Activated T-helper 1 cell treated with anti-CD3 and anti-CD28 coated beads, Interleukin-12 subunit alpha, Interleukin-12 subunit beta, Interleukin-2, Interleukin-4 antibody, amounts not matched to agents 30 ng/mL and 10 ng/mL and 1 ng/mL, durations not matched to agents 14 hours and 24 hours and 36 hours (primary cell): Measurements from ENCODE around the gene STX19. TPM values are rescaled to one million over a fixed set of nuclear protein-coding genes. Genes with fewer than 3 reads are reported as not detected.
"Not testable (repeated sequence)": the region's sequence is repeated elsewhere in the genome, so short reads cannot be mapped to it uniquely, and the experiment has no call there.

Experiments used
- DNase-seq: peaks from one replicate; pipeline ENCODE4 v3.0.0; 2021; ENCODE audit warnings: low spot score
- H3K27ac Mint-ChIP-seq: one replicate; pipeline ENCODE4 v1.8.0; 2021; ENCODE audit warnings: mild to moderate bottlenecking, mixed read lengths
- H3K27me3 Mint-ChIP-seq: one replicate; pipeline ENCODE4 v1.8.0; 2022; ENCODE audit warnings: mild to moderate bottlenecking, moderate library complexity, mixed read lengths; ENCODE audit not compliant: insufficient read depth
- H3K36me3 Mint-ChIP-seq: one replicate; pipeline ENCODE4 v1.8.0; 2021; ENCODE audit warnings: low read depth, mixed read lengths
- H3K4me1 Mint-ChIP-seq: one replicate; pipeline ENCODE4 v1.8.0; 2021; ENCODE audit warnings: low read depth, mixed read lengths
- H3K4me3 Mint-ChIP-seq: one replicate; pipeline ENCODE4 v1.8.0; 2021; ENCODE audit warnings: mild to moderate bottlenecking, moderate library complexity, mixed read lengths
- H3K9me3 Mint-ChIP-seq: one replicate; pipeline ENCODE4 v1.8.0; 2021; ENCODE audit warnings: mixed read lengths
- intact Hi-C: fragments of 100-400 bp; cut with micrococcal nuclease; formaldehyde crosslinking; loops from one replicate; pipeline ENCODE4 v1.15.1; 2024
- total RNA-seq: library from RNA; stranded (reverse); gene quantifications from 2 replicates; pipeline ENCODE4 v1.2.3, GENCODE V29; 2022

Gene STX19
- total RNA-seq, 1 donor from 2014 or later, result not detected

DNA sequence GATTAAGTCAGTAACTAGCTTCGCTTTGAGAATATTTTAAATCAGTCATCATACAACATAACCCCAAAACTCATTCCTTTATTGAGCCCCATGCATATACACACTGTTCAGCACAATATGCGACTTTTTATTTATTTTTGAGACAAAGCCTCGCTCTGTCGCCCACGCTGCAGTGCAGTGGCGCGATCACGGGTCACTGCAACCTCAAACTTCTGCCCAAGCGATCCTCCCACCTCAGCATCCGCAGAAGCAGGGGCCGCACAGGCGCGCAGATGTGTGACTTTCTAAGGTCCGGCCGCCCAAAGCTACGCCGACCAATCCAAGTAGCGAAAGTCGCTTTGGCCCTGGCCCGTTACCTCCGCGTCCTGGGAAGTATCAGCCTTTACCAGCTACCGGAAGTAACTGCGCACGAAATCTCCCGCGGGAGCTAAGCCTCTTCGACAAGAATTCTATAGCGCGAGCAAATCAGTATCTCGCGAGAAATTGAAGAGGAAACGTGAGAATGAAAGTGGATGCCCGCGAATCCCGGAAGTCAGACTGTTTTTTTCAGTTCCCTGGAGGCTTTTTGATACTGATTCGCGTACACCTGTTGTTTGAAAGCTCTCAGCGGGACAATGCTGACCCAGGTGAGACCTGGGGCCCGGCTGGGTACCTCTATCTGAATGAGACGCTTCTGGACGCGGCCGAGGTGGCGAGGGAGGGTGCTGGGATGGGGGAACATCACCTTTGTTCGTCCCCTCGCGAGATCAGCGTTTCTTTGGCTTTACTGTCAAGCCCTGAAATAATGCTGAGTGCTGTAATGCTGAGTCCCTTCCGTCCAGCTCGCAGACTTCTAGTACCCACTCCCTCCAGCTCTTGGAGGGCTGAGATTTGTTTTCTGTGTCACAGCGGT lies 34.4 kb upstream of the STX19 start, which contains the start of the genes DHFR2 and NSUN3:
Gene DHFR2 (minus strand): TSS at position 404 of the 892 bp plus-strand sequence. CDS start 1,405 bp downstream, outside the sequence.
Gene NSUN3 (plus strand): TSS at position 549 of the 892 bp plus-strand sequence. CDS start 66 bp downstream, at position 615.
- Mint-ChIP-seq H3K4me1 (peaks cover 48% of the 10 kb centered on the region), H3K27me3 (no peaks in the 10 kb centered on the region), H3K36me3 (peaks cover 34% of the 10 kb centered on the region), H3K27ac (peak within 1 kb of the TSS; percentile 97), H3K9me3 (no peaks in the 10 kb centered on the region), H3K4me3 (peak within 1 kb of the TSS; percentile 98)
- peak; percentile 82 for DNase-seq
- intact Hi-C loops, result loop anchor here (1.0 kb wide), 4 partner anchors 8 to 82 kb away; partner anchors contain the start of gene ARL13B

- peaks cover 26% of the 10 kb centered on the region for H3K36me3 Mint-ChIP-seq
- H3K27me3 Mint-ChIP-seq, result no peaks in the 10 kb centered on the region
- peak overlapping the region; percentile 7 for H3K4me3 Mint-ChIP-seq
- H3K4me1 Mint-ChIP-seq, result peaks cover 33% of the 10 kb centered on the region
- intact Hi-C loops, result no loop called here
- H3K9me3 Mint-ChIP-seq, result no peaks in the 10 kb centered on the region
- H3K27ac Mint-ChIP-seq, result no peak overlapping the region
- DNase-seq, result no peak
These were observed 32.9 kb upstream of the STX19 start for GRCh38 chr3:94061297-94061696.

DNA sequence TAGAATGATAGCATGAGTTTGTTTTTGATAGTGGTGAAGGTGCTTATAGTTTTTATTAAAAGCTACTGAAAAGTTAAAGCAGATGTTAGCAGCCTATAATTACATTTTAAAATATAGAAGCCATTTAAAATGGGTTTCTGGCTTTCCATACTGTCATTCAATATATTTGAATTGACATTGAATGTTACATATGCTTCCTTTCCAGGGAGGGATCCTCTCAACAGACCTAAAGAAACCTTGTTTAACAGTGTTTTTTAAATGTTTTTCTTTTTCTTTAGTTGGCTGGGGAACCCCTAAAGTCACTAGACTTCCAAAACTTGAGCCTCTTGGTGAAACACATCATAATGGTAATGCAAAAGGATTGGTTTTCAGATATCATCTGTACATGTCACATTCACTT lies 22.1 kb upstream of the STX19 start:
- DNase-seq, result no peak
- intact Hi-C loops, result no loop called here
- Mint-ChIP-seq H3K36me3 (peaks cover 3% of the 10 kb centered on the region), H3K4me1 (no peaks in the 10 kb centered on the region), H3K27ac (no peak overlapping the region), H3K27me3 (no peaks in the 10 kb centered on the region), H3K4me3 (no peak overlapping the region), H3K9me3 (no peaks in the 10 kb centered on the region)

- Mint-ChIP-seq H3K9me3 (no peaks in the 10 kb centered on the region), H3K4me3 (no peak overlapping the region), H3K4me1 (no peaks in the 10 kb centered on the region), H3K36me3 (peaks cover 9% of the 10 kb centered on the region), H3K27me3 (no peaks in the 10 kb centered on the region), H3K27ac (no peak overlapping the region)
- DNase-seq, result no peak
- intact Hi-C loops, result no loop called here
These were observed 20.9 kb upstream of the STX19 start for GRCh38 chr3:94049267-94049666.

GRCh38 chr3:94046533-94046932 lies 18.1 kb upstream of the STX19 start:
- intact Hi-C loops, result no loop called here
- Mint-ChIP-seq H3K4me1 (no peaks in the 10 kb centered on the region), H3K27me3 (no peaks in the 10 kb centered on the region), H3K4me3 (no peak overlapping the region), H3K36me3 (peaks cover 9% of the 10 kb centered on the region), H3K9me3 (no peaks in the 10 kb centered on the region), H3K27ac (no peak overlapping the region)
- DNase-seq, result no peak

DNA sequence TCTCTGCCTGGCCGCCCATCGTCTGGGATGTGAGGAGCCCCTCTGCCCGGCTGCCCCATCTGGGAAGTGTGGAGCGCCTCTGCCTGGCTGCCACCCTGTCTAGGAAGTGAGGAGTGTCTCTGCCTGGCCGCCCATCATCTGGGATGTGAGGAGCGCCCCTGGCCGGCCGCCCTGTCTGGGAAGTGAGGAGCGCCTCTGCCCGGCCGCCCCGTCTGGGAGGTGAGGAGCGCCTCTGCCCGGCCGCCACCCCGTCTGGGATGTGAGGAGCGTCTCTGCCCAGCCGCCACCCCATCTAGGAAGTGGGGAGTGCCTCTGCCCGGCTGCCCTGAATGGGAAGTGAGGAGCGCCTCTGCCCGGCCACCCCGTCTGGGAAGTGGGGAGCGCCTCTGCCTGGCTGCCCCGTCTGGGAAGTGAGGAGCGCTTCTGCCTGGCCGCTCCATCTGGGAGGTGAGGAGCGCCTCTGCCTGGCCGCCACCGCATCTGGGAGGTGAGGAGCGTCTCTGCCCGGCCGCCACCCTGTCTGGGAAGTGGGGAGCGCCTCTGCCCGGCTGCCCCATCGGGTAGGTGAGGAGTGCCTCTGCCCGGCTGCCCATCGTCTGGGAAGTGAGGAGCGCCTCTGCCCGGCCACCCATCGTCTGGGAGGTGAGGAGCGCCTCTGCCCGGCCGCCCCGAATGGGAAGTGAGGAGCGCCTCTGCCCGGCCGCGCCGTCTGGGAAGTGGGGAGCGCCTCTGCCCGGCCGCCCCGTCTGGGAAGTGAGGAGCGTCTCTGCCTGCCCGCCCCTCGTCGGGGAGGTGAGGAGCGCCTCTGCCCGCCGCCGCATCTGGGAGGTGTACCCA lies 15.9 kb upstream of the STX19 start:
- H3K4me3 Mint-ChIP-seq, H3K27me3 Mint-ChIP-seq, DNase-seq, H3K27ac Mint-ChIP-seq, H3K4me1 Mint-ChIP-seq, intact Hi-C loops, H3K9me3 Mint-ChIP-seq, H3K36me3 Mint-ChIP-seq: not testable (repeated sequence)

GRCh38 chr3:94043285-94043684 lies 14.9 kb upstream of the STX19 start:
- no peak overlapping the region for H3K27ac Mint-ChIP-seq
- intact Hi-C loops, result no loop called here
- no peak overlapping the region for H3K4me3 Mint-ChIP-seq
- no peaks in the 10 kb centered on the region for H3K4me1 Mint-ChIP-seq
- DNase-seq, result no peak
- H3K27me3 Mint-ChIP-seq, result no peaks in the 10 kb centered on the region
- no peaks in the 10 kb centered on the region for H3K9me3 Mint-ChIP-seq
- peaks cover 9% of the 10 kb centered on the region for H3K36me3 Mint-ChIP-seq

DNA sequence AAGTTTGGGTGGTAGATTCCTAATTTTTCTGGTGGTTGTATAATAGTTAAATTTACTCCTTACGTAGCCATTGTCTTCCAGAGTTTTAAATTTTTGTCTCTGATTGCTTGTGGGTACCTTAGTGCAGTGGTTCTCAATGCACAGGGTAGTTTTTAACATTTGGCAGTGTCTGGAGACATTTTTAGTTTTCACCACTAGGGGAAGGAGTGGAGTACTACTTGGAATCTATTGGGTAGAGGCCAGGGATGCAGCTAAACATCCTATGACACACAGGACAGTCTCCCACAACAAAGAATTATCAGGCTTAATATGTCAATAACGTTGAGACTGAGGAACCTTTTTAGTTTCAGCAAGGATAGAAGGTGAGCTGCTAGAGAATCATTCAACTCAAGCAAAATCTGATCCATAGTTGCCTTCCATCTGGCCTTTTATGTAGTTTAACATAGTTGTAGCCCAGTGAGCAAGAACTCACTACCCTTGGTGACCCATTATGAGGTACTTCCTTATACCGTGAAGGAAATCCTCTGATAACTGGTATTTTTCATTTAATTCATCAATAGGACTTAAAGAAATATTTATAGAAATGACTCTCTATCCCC lies 8.6 kb upstream of the STX19 start:
- Mint-ChIP-seq H3K27ac (no peak overlapping the region), H3K4me3 (no peak overlapping the region), H3K27me3 (no peaks in the 10 kb centered on the region), H3K9me3 (no peaks in the 10 kb centered on the region), H3K4me1 (no peaks in the 10 kb centered on the region), H3K36me3 (no peaks in the 10 kb centered on the region)
- no peak for DNase-seq
- intact Hi-C loops, result no loop called here

DNA sequence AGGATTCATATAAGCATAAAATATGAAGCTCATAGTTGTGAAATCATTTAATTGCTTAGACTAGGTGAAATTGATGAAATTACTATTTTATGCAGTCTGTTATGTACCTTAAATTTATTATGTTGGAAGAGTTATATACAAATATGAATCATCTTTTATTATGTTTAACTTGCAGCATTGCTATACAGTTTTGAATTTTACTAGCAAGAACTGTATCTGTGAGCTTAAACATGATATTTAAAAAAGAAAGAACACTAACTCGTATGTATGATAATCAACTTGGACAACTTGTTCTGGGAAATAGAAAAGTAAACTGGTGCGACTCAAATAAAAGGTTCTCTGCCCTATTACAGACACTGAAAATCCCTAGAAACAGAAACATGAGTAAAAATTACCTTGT lies 1.8 kb downstream of the STX19 start:
- intact Hi-C loops, result no loop called here
- Mint-ChIP-seq H3K9me3 (no peaks in the 10 kb centered on the region), H3K27me3 (no peaks in the 10 kb centered on the region), H3K4me1 (no peaks in the 10 kb centered on the region), H3K27ac (no peak overlapping the region), H3K36me3 (no peaks in the 10 kb centered on the region), H3K4me3 (no peak overlapping the region)
- no peak for DNase-seq

GRCh38 chr3:94024385-94024784 lies 4.0 kb downstream of the STX19 start:
- no peak for DNase-seq
- H3K4me1 Mint-ChIP-seq, result no peaks in the 10 kb centered on the region
- H3K9me3 Mint-ChIP-seq, result no peaks in the 10 kb centered on the region
- no peak overlapping the region for H3K4me3 Mint-ChIP-seq
- intact Hi-C loops, result no loop called here
- H3K27ac Mint-ChIP-seq, result no peak overlapping the region
- peaks cover 2% of the 10 kb centered on the region for H3K36me3 Mint-ChIP-seq
- H3K27me3 Mint-ChIP-seq, result no peaks in the 10 kb centered on the region

GRCh38 chr3:94020293-94020692 lies 8.1 kb downstream of the STX19 start:
- Mint-ChIP-seq H3K27me3 (no peaks in the 10 kb centered on the region), H3K4me3 (no peak overlapping the region), H3K36me3 (peaks cover 2% of the 10 kb centered on the region), H3K27ac (no peak overlapping the region), H3K9me3 (no peaks in the 10 kb centered on the region), H3K4me1 (peaks cover under 1% of the 10 kb centered on the region)
- DNase-seq, result no peak
- intact Hi-C loops, result no loop called here

- DNase-seq, result no peak
- Mint-ChIP-seq H3K9me3 (peaks cover 5% of the 10 kb centered on the region), H3K4me3 (no peak overlapping the region), H3K4me1 (peaks cover 7% of the 10 kb centered on the region), H3K27me3 (no peaks in the 10 kb centered on the region), H3K36me3 (peaks cover 6% of the 10 kb centered on the region), H3K27ac (no peak overlapping the region)
- intact Hi-C loops, result no loop called here
These were observed 8.7 kb downstream of the STX19 start for GRCh38 chr3:94019659-94020058.
